ENCODE results near the gene GFRA4.

The GFRA4 gene

GRCh38 chr20:3694864-3695263 lies 31.7 kb upstream of the GFRA4 start:
- DNase-seq (ENCODE audit: low read depth), result no peak
- in situ Hi-C loops (cut with HindIII; ENCODE audit: low sequenced_read_pairs), result no loop called here
- H3K4me3 ChIP-seq (ENCODE audit: low read depth, low read length), result no peak overlapping the region
- TF ChIP-seq, protein P1, sequence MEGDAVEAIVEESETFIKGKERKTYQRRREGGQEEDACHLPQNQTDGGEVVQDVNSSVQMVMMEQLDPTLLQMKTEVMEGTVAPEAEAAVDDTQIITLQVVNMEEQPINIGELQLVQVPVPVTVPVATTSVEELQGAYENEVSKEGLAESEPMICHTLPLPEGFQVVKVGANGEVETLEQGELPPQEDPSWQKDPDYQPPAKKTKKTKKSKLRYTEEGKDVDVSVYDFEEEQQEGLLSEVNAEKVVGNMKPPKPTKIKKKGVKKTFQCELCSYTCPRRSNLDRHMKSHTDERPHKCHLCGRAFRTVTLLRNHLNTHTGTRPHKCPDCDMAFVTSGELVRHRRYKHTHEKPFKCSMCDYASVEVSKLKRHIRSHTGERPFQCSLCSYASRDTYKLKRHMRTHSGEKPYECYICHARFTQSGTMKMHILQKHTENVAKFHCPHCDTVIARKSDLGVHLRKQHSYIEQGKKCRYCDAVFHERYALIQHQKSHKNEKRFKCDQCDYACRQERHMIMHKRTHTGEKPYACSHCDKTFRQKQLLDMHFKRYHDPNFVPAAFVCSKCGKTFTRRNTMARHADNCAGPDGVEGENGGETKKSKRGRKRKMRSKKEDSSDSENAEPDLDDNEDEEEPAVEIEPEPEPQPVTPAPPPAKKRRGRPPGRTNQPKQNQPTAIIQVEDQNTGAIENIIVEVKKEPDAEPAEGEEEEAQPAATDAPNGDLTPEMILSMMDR (IDR thresholded peaks at IDR 0.05; ENCODE audit: low read depth, low read length, missing control alignments), result no peak

DNA sequence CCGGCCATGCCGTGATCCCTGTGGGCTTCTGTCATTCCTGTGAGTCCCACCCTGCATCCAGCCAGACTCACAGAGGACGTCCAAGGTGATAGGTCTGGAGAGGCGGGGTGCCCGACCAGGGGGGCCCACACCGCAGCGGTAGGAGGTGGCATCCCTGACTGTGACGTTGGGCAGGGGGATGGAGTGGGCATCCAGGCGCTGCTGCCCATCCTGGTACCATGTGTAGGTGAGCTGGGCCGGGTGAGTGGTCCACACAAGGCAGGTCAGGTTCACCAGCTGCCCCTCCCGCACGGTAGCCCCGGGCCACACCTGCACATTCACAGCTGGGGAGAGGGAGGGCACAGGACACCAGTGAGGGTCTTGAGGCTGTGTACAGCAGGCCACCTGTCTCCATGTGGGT lies 30.2 kb upstream of the GFRA4 start:
- in situ Hi-C loops (cut with HindIII; ENCODE audit: low sequenced_read_pairs), result no loop called here
- no peak overlapping the region for H3K4me3 ChIP-seq (ENCODE audit: low read depth, low read length)
- TF ChIP-seq, protein P1 (IDR thresholded peaks at IDR 0.05; ENCODE audit: low read depth, low read length, missing control alignments), result no peak
- DNase-seq (ENCODE audit: low read depth), result no peak

DNA sequence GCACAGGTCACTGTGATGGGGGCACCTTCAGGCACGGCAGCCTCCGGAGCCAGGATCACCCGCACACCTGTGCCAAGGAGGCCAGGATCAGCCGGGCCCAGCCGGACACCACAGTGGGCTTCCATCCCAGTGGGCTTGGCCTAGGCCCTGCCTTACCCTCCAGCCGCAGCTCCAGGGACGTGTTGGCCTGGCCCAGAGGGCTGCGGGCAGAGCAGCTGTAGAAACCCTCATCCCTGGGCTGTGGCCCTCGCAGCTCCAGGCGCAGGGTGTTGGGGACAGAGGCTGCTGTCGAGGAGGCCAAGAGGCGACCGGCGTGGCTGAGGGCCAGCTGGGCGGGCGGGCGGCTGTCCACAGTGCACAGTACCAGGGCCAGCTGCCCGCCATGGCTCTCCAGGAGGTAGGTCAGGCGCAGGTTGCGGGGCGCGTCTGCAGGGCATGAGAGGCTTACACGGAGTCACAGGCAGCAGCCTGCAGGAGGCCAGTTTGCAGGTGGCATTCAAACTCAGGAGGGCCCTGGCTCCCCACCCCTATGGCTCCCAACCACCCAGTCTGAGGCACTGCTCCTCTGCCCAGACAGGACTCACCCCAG lies 29.6 kb upstream of the GFRA4 start:
- DNase-seq (ENCODE audit: low read depth), result no peak
- no peak overlapping the region for H3K4me3 ChIP-seq (ENCODE audit: low read depth, low read length)
- in situ Hi-C loops (cut with HindIII; ENCODE audit: low sequenced_read_pairs), result no loop called here
- TF ChIP-seq, protein P1 (IDR thresholded peaks at IDR 0.05; ENCODE audit: low read depth, low read length, missing control alignments), result no peak

- H3K4me3 ChIP-seq (ENCODE audit: low read depth, low read length), result no peak overlapping the region
- TF ChIP-seq, protein P1 (IDR thresholded peaks at IDR 0.05; ENCODE audit: low read depth, low read length, missing control alignments), result no peak
- in situ Hi-C loops (cut with HindIII; ENCODE audit: low sequenced_read_pairs), result no loop called here
- no peak for DNase-seq (ENCODE audit: low read depth)
Measured at GRCh38 chr20:3691897-3692296, 28.7 kb upstream of the GFRA4 start.

- in situ Hi-C loops (cut with HindIII; ENCODE audit: low sequenced_read_pairs), result no loop called here
- TF ChIP-seq, protein P1 (IDR thresholded peaks at IDR 0.05; ENCODE audit: low read depth, low read length, missing control alignments), result no peak
- DNase-seq (ENCODE audit: low read depth), result no peak
- no peak overlapping the region for H3K4me3 ChIP-seq (ENCODE audit: low read depth, low read length)
Measured at GRCh38 chr20:3691306-3691705, 28.1 kb upstream of the GFRA4 start.

DNA sequence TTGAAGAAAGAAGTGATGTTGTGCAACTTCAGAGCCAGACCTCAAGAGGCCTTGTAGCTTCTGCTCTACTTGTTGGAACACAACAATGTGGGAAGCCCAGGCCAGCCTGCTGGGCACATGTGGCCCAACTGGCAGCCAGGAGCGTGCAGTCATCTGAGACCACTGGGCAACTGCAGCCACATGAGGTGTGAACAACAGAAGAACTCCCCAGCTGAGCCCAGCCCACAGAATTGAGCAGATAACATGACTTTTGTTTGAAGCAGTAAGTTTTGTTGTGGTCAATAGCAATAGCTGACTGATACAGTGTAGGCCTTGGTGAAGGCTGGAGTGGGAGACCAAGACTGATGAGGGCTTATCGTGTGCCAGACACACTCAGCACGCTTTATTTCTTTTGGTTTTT lies 27.2 kb upstream of the GFRA4 start:
- DNase-seq (ENCODE audit: low read depth), result no peak
- TF ChIP-seq, protein P1 (IDR thresholded peaks at IDR 0.05; ENCODE audit: low read depth, low read length, missing control alignments), result no peak
- in situ Hi-C loops (cut with HindIII; ENCODE audit: low sequenced_read_pairs), result no loop called here
- H3K4me3 ChIP-seq (ENCODE audit: low read depth, low read length), result no peak overlapping the region
